H1 (cell line): ENCODE measurements around the gene UBE2H. TPM values are rescaled to one million over a fixed set of nuclear protein-coding genes. Genes with fewer than 3 reads are reported as not detected.

Source experiments
- POLR2AphosphoS5 ChIP-seq: IDR thresholded peaks from 2 replicates; pipeline ENCODE4 v1.6.1; 2011; ENCODE audit warnings: low read depth, low read length
- RNF2 ChIP-seq: fragments of 200-900, 300-1000 bp; sonication (generic); IDR thresholded peaks from 2 replicates; pipeline ENCODE4 v1.7.1; 2016; ENCODE audit warnings: borderline replicate concordance, low read depth, mild to moderate bottlenecking, antibody characterized with exemption, low read length; ENCODE audit not compliant: poor library complexity, severe bottlenecking; ENCODE audit errors: missing control alignments
- RXRA ChIP-seq: IDR thresholded peaks from 2 replicates; pipeline ENCODE4 v1.6.1; 2011; ENCODE audit warnings: low read depth, mild to moderate bottlenecking, low read length, moderate library complexity; ENCODE audit not compliant: insufficient read depth
- SAP30 ChIP-seq: fragments of 300-600 bp; sonication (generic); IDR thresholded peaks from 2 replicates; pipeline ENCODE4 v1.7.1; 2012; ENCODE audit warnings: low read length, moderate library complexity, mild to moderate bottlenecking, inconsistent platforms; ENCODE audit not compliant: insufficient read depth, insufficient replicate concordance
- polyA plus RNA-seq, 7 experiments: library from polyadenylated mRNA; depleted of rRNA in 3 of 7; stranded (reverse) in 5 of 7; unstranded in 2 of 7; fragments of >200 nt in 5 of 7; fragments of 200-250 nt in 2 of 7; gene quantifications; 1 replicate in 5 of 7; 2 replicates in 1 of 7; 4 replicates in 1 of 7; pipeline versions ENCODE4 v1.2.1 to v1.2.3, GENCODE V29; 2011 to 2013; ENCODE audit warnings: missing spikeins in 2 of 7, mixed read lengths in 2 of 7
- total RNA-seq: library from RNA; stranded (reverse); fragmentation: NEBNext Ultra II Directional; extraction: Animal tissue kit (Norgen Biotek cat#: 25700); gene quantifications from 2 replicates; pipeline ENCODE4 v1.2.1, GENCODE V29; 2021

Gene UBE2H
- total and polyA plus RNA-seq, 2 of the 8 experiments (the other 6 are each of a cell fraction or from before 2014, with no cell fraction given) = 30.6 to 62.2 TPM

GRCh38 chr7:129784783-129785684 is 167.7 kb downstream of the UBE2H start (continued):
- TF ChIP-seq SAP30 (no peak), RXRA (no peak), POLR2AphosphoS5 (no peak), RNF2 (peak; percentile 31)
